ENCODE results near the gene MACROD1. TPM values are rescaled to one million over a fixed set of nuclear protein-coding genes. Genes with fewer than 3 reads are reported as not detected.

MACROD1 gene
- total RNA-seq, 1 experiment from 2014 or later = 29.3 TPM

- DNase-seq (ENCODE audit: extremely low read depth, low read depth) = no peak
Observed at GRCh38 chr11:64095273-64095817, 70.6 kb downstream of the MACROD1 start.

GRCh38 chr11:64094463-64095260, 71.3 kb downstream of the MACROD1 start:
- peak; percentile 73 for DNase-seq (ENCODE audit: extremely low read depth, low read depth)

- DNase-seq (ENCODE audit: extremely low read depth, low read depth) = no peak
Observed at GRCh38 chr11:64093233-64094039, 72.5 kb downstream of the MACROD1 start.

GRCh38 chr11:64092761-64093136, 73.2 kb downstream of the MACROD1 start:
- no peak for DNase-seq (ENCODE audit: extremely low read depth, low read depth)

- no peak for DNase-seq (ENCODE audit: extremely low read depth, low read depth)
Observed at GRCh38 chr11:64092111-64092760, 73.7 kb downstream of the MACROD1 start.

- DNase-seq (ENCODE audit: extremely low read depth, low read depth) = peak; percentile 57
Observed at GRCh38 chr11:64090806-64091516, 75.0 kb downstream of the MACROD1 start.

GRCh38 chr11:64089915-64090805, 75.8 kb downstream of the MACROD1 start:
- DNase-seq (ENCODE audit: extremely low read depth, low read depth) = no peak

- DNase-seq (ENCODE audit: extremely low read depth, low read depth) = no peak
Observed at GRCh38 chr11:64089493-64089892, 76.4 kb downstream of the MACROD1 start.

- no peak for DNase-seq (ENCODE audit: extremely low read depth, low read depth)
Observed at GRCh38 chr11:64089027-64089360, 76.9 kb downstream of the MACROD1 start.

- no peak for DNase-seq (ENCODE audit: extremely low read depth, low read depth)
Observed at GRCh38 chr11:64088162-64089026, 77.5 kb downstream of the MACROD1 start.

- DNase-seq (ENCODE audit: extremely low read depth, low read depth) = no peak
Observed at GRCh38 chr11:64086258-64087123, 79.4 kb downstream of the MACROD1 start.

- no peak for DNase-seq (ENCODE audit: extremely low read depth, low read depth)
Observed at GRCh38 chr11:64085906-64086257, 80.0 kb downstream of the MACROD1 start.

- no peak for DNase-seq (ENCODE audit: extremely low read depth, low read depth)
Observed at GRCh38 chr11:64084951-64085710, 80.8 kb downstream of the MACROD1 start.

GRCh38 chr11:64084146-64084950, 81.6 kb downstream of the MACROD1 start:
- no peak for DNase-seq (ENCODE audit: extremely low read depth, low read depth)

- DNase-seq (ENCODE audit: extremely low read depth, low read depth) = no peak
Observed at GRCh38 chr11:64083398-64084080, 82.4 kb downstream of the MACROD1 start.

Data from NCI-H460 (cell line).